Keratinocyte (primary cell): ENCODE measurements around the gene NDRG2. TPM values are rescaled to one million over a fixed set of nuclear protein-coding genes. Genes with fewer than 3 reads are reported as not detected.
A peak's percentile ranks its signal among the peaks of the same experiment; 100 is the strongest.

Experiments
- DNase-seq: peaks from one replicate; pipeline ENCODE4 v3.0.0-alpha.2; 2011; ENCODE audit warnings: low read depth, missing footprints, low spot score
- FAIRE-seq: peaks from 2 replicates; lab custom pipeline; 2011; peaks lifted over from hg19 to GRCh38; lab: Jason Lieb, UNC
- H2AFZ ChIP-seq: 2 replicates; pipeline ENCODE4 v1.6.0; 2012; ENCODE audit warnings: low read length, control low read depth, inconsistent platforms; ENCODE audit not compliant: control insufficient read depth
- H3K27ac ChIP-seq: 2 replicates; pipeline ENCODE4 v1.5.1; 2011; ENCODE audit warnings: low read length; ENCODE audit not compliant: control insufficient read depth, insufficient read depth
- H3K27me3 ChIP-seq: 3 replicates; pipeline ENCODE4 v1.6.0; 2011; ENCODE audit warnings: low read length; ENCODE audit not compliant: control insufficient read depth, insufficient read depth; ENCODE audit errors: extremely low read depth
- H3K36me3 ChIP-seq, 2 experiments: 2 replicates in 1 of 2; 3 replicates in 1 of 2; pipeline ENCODE4 v1.5.1; 2011; ENCODE audit warnings: low read length in 2 of 2, mild to moderate bottlenecking in 1 of 2; ENCODE audit not compliant: control insufficient read depth in 2 of 2, insufficient read depth in 2 of 2; ENCODE audit errors: extremely low read depth in 1 of 2
- H3K4me1 ChIP-seq: 3 replicates; pipeline ENCODE4 v1.5.1; 2011; ENCODE audit warnings: low read length; ENCODE audit not compliant: control insufficient read depth, insufficient read depth; ENCODE audit errors: extremely low read depth
- H3K4me2 ChIP-seq: 3 replicates; pipeline ENCODE4 v1.6.0; 2011; ENCODE audit warnings: low read depth, low read length; ENCODE audit not compliant: control insufficient read depth, insufficient read depth; ENCODE audit errors: extremely low read depth
- H3K4me3 ChIP-seq, 3 experiments: fragments of 200-600 bp in 1 of 3; sonication (generic) in 1 of 3; 2 replicates in 2 of 3; 3 replicates in 1 of 3; pipeline ENCODE4 v1.5.1; 2011 to 2016; ENCODE audit warnings: low read length in 3 of 3, mild to moderate bottlenecking in 3 of 3, control low read depth in 2 of 3, inconsistent platforms in 1 of 3, low read depth in 1 of 3, mixed read lengths in 1 of 3, mixed run types in 1 of 3, moderate library complexity in 1 of 3; ENCODE audit not compliant: control insufficient read depth in 2 of 3, insufficient read depth in 2 of 3; ENCODE audit errors: extremely low read depth in 1 of 3
- H3K79me2 ChIP-seq: 2 replicates; pipeline ENCODE4 v1.6.0; 2012; ENCODE audit warnings: low read length; ENCODE audit not compliant: control insufficient read depth, insufficient read depth
- H3K9ac ChIP-seq: 3 replicates; pipeline ENCODE4 v1.6.0; 2011; ENCODE audit warnings: low read length; ENCODE audit not compliant: control insufficient read depth, insufficient read depth; ENCODE audit errors: extremely low read depth
- H3K9me1 ChIP-seq: 3 replicates; pipeline ENCODE4 v1.6.0; 2011; ENCODE audit warnings: low read length; ENCODE audit not compliant: control insufficient read depth, insufficient read depth; ENCODE audit errors: extremely low read depth
- H3K9me3 ChIP-seq: 2 replicates; pipeline ENCODE4 v1.5.1; 2012; ENCODE audit warnings: low read depth, low read length; ENCODE audit not compliant: control insufficient read depth
- H4K20me1 ChIP-seq: 3 replicates; pipeline ENCODE4 v1.6.0; 2011; ENCODE audit warnings: low read length; ENCODE audit not compliant: control insufficient read depth, insufficient read depth; ENCODE audit errors: extremely low read depth
- EZH2 ChIP-seq: IDR thresholded peaks from one replicate; pipeline ENCODE4 v1.6.1; 2012; ENCODE audit warnings: inconsistent platforms, mild to moderate bottlenecking, low read length, moderate library complexity
- dilution Hi-C: fragments of 300-500 bp; cut with MboI; formaldehyde crosslinking; loops from one replicate; pipeline ENCODE4 v1.7.0; 2020; ENCODE audit warnings: low sequenced_read_pairs; ENCODE audit not compliant: extremely low pct_ligation_motif_present
- polyA plus RNA-seq, 5 experiments: library from polyadenylated mRNA; depleted of rRNA in 3 of 5; stranded (reverse) in 3 of 5; stranded (forward) in 1 of 5; unstranded in 1 of 5; fragments of >200 nt; gene quantifications; 1 replicate in 1 of 5; 2 replicates in 3 of 5; 3 replicates in 1 of 5; pipeline versions ENCODE4 v1.2.1 to v1.2.3, GENCODE V29; 2011 to 2012; ENCODE audit warnings: missing spikeins in 2 of 5, low read depth in 1 of 5, low replicate concordance in 1 of 5
- TF ChIP-seq, protein P1 (sequence below), 3 experiments: IDR thresholded peaks in 1 of 3; conservative IDR thresholded peaks in 1 of 3; optimal IDR thresholded peaks in 1 of 3; 2 replicates in 2 of 3; 3 replicates in 1 of 3; pipeline versions ENCODE3 to v1.5.1; 2011; ENCODE audit warnings: low read length in 3 of 3, mild to moderate bottlenecking in 3 of 3, moderate library complexity in 2 of 3, control low read depth in 1 of 3, inconsistent platforms in 1 of 3; ENCODE audit not compliant: insufficient read depth in 2 of 3; ENCODE audit errors: extremely low read depth in 1 of 3

Gene NDRG2
- polyA plus RNA-seq, 1 donor (not counting 4 experiments of a cell fraction or from before 2014, with no cell fraction given), result 11.1 TPM

- Histone ChIP-seq H3K79me2 (no peaks in the 10 kb centered on the region), H3K9ac (no peak overlapping the region), H3K36me3 (no peaks in the 10 kb centered on the region), H3K4me2 (peak overlapping the region; percentile 8), H3K27ac (no peak overlapping the region), H2AFZ (no peak overlapping the region), H3K4me3 (no peak overlapping the region), H3K4me1 (peaks cover 18% of the 10 kb centered on the region), H3K9me3 (no peaks in the 10 kb centered on the region), H3K9me1 (no peaks in the 10 kb centered on the region), H4K20me1 (no peaks in the 10 kb centered on the region), H3K27me3 (peaks cover 17% of the 10 kb centered on the region)
- FAIRE-seq, result no peak
- TF ChIP-seq, protein P1, sequence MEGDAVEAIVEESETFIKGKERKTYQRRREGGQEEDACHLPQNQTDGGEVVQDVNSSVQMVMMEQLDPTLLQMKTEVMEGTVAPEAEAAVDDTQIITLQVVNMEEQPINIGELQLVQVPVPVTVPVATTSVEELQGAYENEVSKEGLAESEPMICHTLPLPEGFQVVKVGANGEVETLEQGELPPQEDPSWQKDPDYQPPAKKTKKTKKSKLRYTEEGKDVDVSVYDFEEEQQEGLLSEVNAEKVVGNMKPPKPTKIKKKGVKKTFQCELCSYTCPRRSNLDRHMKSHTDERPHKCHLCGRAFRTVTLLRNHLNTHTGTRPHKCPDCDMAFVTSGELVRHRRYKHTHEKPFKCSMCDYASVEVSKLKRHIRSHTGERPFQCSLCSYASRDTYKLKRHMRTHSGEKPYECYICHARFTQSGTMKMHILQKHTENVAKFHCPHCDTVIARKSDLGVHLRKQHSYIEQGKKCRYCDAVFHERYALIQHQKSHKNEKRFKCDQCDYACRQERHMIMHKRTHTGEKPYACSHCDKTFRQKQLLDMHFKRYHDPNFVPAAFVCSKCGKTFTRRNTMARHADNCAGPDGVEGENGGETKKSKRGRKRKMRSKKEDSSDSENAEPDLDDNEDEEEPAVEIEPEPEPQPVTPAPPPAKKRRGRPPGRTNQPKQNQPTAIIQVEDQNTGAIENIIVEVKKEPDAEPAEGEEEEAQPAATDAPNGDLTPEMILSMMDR (optimal IDR thresholded peaks at IDR 0.05 in 1 of 3, IDR thresholded peaks at IDR 0.05 in 1 of 3, conservative IDR thresholded peaks at IDR 0.05 in 1 of 3; ENCODE audit: extremely low read depth in 1 of 3, insufficient read depth in 2 of 3, low read length in 3 of 3), result peak; percentile 27 to 53 (median 47)
- TF ChIP-seq EZH2, result no peak
- no peak for DNase-seq
- dilution Hi-C loops, result no loop called here
Observed at GRCh38 chr14:21068521-21069387, 43.9 kb upstream of the NDRG2 start.

- no peaks in the 10 kb centered on the region for H3K9me3 ChIP-seq
- no peak overlapping the region for H3K4me3 ChIP-seq
- H3K79me2 ChIP-seq, result no peaks in the 10 kb centered on the region
- H3K27me3 ChIP-seq, result peaks cover 17% of the 10 kb centered on the region
- no peaks in the 10 kb centered on the region for H3K9me1 ChIP-seq
- H3K9ac ChIP-seq, result no peak overlapping the region
- H2AFZ ChIP-seq, result no peak overlapping the region
- FAIRE-seq, result peak; percentile 23
- dilution Hi-C loops, result no loop called here
- H3K36me3 ChIP-seq, result no peaks in the 10 kb centered on the region
- TF ChIP-seq, protein P1 (optimal IDR thresholded peaks at IDR 0.05 in 1 of 3, IDR thresholded peaks at IDR 0.05 in 1 of 3, conservative IDR thresholded peaks at IDR 0.05 in 1 of 3; ENCODE audit: extremely low read depth in 1 of 3, insufficient read depth in 2 of 3, low read length in 3 of 3), result peak; percentile 50 to 82 (median 51)
- TF ChIP-seq EZH2, result no peak
- no peak for DNase-seq
- no peak overlapping the region for H3K27ac ChIP-seq
- H3K4me1 ChIP-seq, result peaks cover 20% of the 10 kb centered on the region
- H4K20me1 ChIP-seq, result no peaks in the 10 kb centered on the region
- H3K4me2 ChIP-seq, result no peak overlapping the region
Observed at GRCh38 chr14:21066882-21067502, 42.1 kb upstream of the NDRG2 start.
